ENCODE data around the gene EFNB3. TPM values are rescaled to one million over a fixed set of nuclear protein-coding genes. Genes with fewer than 3 reads are reported as not detected.

Gene EFNB3
- total and polyA plus RNA-seq, 7 donors = 0.09 to 0.37 (median 0.12) TPM; not detected in 2

- no peak overlapping the region for H3K27ac ChIP-seq
- H3K4me3 ChIP-seq = no peak overlapping the region
- no peaks in the 10 kb centered on the region for H3K36me3 ChIP-seq (ENCODE audit: insufficient read depth in 1 of 2, low read depth in 1 of 2)
- DNase-seq = no peak
- no peaks in the 10 kb centered on the region for H3K4me1 ChIP-seq
- no peak for ATAC-seq
- no peaks in the 10 kb centered on the region for H3K9me3 ChIP-seq
- WGBS, 3 donors = 38 to 43% (median 39%) methylated on average over 1 of the region's 1 CpG
- intact Hi-C loops (cut with DNase I) = loop anchor here in 1 of 2 donors (5.0 kb wide), 1 partner anchor 367 kb away; no protein-coding TSS in a partner anchor
- peaks cover 0 to 7% (median 0%) of the 10 kb centered on the region in 3 donors for H3K27me3 ChIP-seq (ENCODE audit: insufficient read depth in 3 of 3, low read length in 2 of 3)
- no peak for TF ChIP-seq CTCF (IDR thresholded peaks at IDR 0.05)
These were observed 24.8 kb downstream of the EFNB3 start for GRCh38 chr17:7729816-7730215.

GRCh38 chr17:7732981-7733539 lies 28.1 kb downstream of the EFNB3 start:
- TF ChIP-seq CTCF (IDR thresholded peaks at IDR 0.05) = no peak
- H3K4me3 ChIP-seq = no peak overlapping the region
- DNase-seq = no peak
- 84 to 87% (median 86%) methylated on average over 13 to 14 of the region's 14 CpGs for WGBS, 3 donors
- no peak for ATAC-seq
- H3K27ac ChIP-seq = no peak overlapping the region
- H3K4me1 ChIP-seq = no peaks in the 10 kb centered on the region
- H3K9me3 ChIP-seq = no peaks in the 10 kb centered on the region
- H3K36me3 ChIP-seq (ENCODE audit: insufficient read depth in 1 of 2, low read depth in 1 of 2) = no peaks in the 10 kb centered on the region
- intact Hi-C loops (cut with DNase I) = loop anchor here in 1 of 2 donors (5.0 kb wide), 1 partner anchor 364 kb away; no protein-coding TSS in a partner anchor
- peaks cover 0 to 7% (median 0%) of the 10 kb centered on the region in 3 donors for H3K27me3 ChIP-seq (ENCODE audit: insufficient read depth in 3 of 3, low read length in 2 of 3)

- Histone ChIP-seq H3K27me3 (ENCODE audit: insufficient read depth in 3 of 3, low read length in 2 of 3) (peaks cover 0 to 31% (median 0%) of the 10 kb centered on the region in 3 donors), H3K4me1 (no peaks in the 10 kb centered on the region), H3K9me3 (no peaks in the 10 kb centered on the region), H3K4me3 (no peak overlapping the region), H3K27ac (no peak overlapping the region), H3K36me3 (ENCODE audit: insufficient read depth in 1 of 2, low read depth in 1 of 2) (no peaks in the 10 kb centered on the region)
- TF ChIP-seq CTCF (IDR thresholded peaks at IDR 0.05) = no peak
- 77% methylated on average over 5 of the region's 5 CpGs for WGBS, 3 donors
- no peak for ATAC-seq
- intact Hi-C loops (cut with DNase I) = no loop called here
- no peak for DNase-seq
These were observed 32.6 kb downstream of the EFNB3 start for GRCh38 chr17:7737601-7738000.

GRCh38 chr17:7739746-7740145 lies 34.7 kb downstream of the EFNB3 start:
- H3K27me3 ChIP-seq (ENCODE audit: insufficient read depth in 3 of 3, low read length in 2 of 3) = peaks cover 0 to 31% (median 0%) of the 10 kb centered on the region in 3 donors
- H3K36me3 ChIP-seq (ENCODE audit: insufficient read depth in 1 of 2, low read depth in 1 of 2) = no peaks in the 10 kb centered on the region
- H3K4me1 ChIP-seq = no peaks in the 10 kb centered on the region
- no peak for TF ChIP-seq CTCF (IDR thresholded peaks at IDR 0.05)
- H3K9me3 ChIP-seq = no peaks in the 10 kb centered on the region
- ATAC-seq (no peak), DNase-seq (no peak)
- H3K4me3 ChIP-seq = no peak overlapping the region
- no peak overlapping the region for H3K27ac ChIP-seq
- intact Hi-C loops (cut with DNase I) = loop anchor here (5.0 to 10.0 kb wide), 3 partner anchors 83 to 315 kb away; no protein-coding TSS in a partner anchor
- WGBS, 3 donors = 38 to 47% (median 42%) methylated on average over 14 of the region's 14 CpGs

Data from psoas muscle (tissue), 8 donors.